KMS-11 (cell line): Measurements from ENCODE around the gene HOXC6.

Source experiments
- H2AFZ ChIP-seq: fragments of 200-600 bp; sonication (generic); 2 replicates; pipeline ENCODE4 v1.6.1; 2016; ENCODE audit warnings: antibody characterized with exemption, mixed run types, low read depth
- H3K27ac ChIP-seq: fragments of 200-600 bp; sonication (generic); 2 replicates; pipeline ENCODE4 v1.6.1; 2016; ENCODE audit warnings: mild to moderate bottlenecking, mixed run types
- H3K27me3 ChIP-seq: fragments of 200-600 bp; sonication (generic); 2 replicates; pipeline ENCODE4 v1.6.1; 2017; ENCODE audit warnings: mild to moderate bottlenecking, low read depth, mixed run types, moderate library complexity; ENCODE audit not compliant: insufficient read depth
- H3K36me3 ChIP-seq: fragments of 200-600 bp; sonication (generic); 2 replicates; pipeline ENCODE4 v1.6.1; 2017; ENCODE audit warnings: mild to moderate bottlenecking, mixed run types; ENCODE audit not compliant: insufficient read depth
- H3K4me1 ChIP-seq: fragments of 200-600 bp; sonication (generic); 2 replicates; pipeline ENCODE4 v1.6.1; 2016; ENCODE audit warnings: mild to moderate bottlenecking, low read depth, mixed run types; ENCODE audit not compliant: poor library complexity, severe bottlenecking
- H3K4me2 ChIP-seq: fragments of 200-600 bp; sonication (generic); 2 replicates; pipeline ENCODE4 v1.7.0; 2016; ENCODE audit warnings: mild to moderate bottlenecking, mixed run types
- H3K4me3 ChIP-seq: fragments of 200-600 bp; sonication (generic); IDR thresholded peaks from 2 replicates; pipeline ENCODE4 v1.6.1; 2017; ENCODE audit warnings: low read depth, low read length, mixed read lengths; ENCODE audit not compliant: insufficient read depth
- H3K79me2 ChIP-seq: fragments of 200-600 bp; sonication (generic); 2 replicates; pipeline ENCODE4 v1.6.1; 2016; ENCODE audit warnings: low read depth, mixed run types; ENCODE audit not compliant: insufficient read depth
- H3K9ac ChIP-seq: fragments of 200-600 bp; sonication (generic); 2 replicates; pipeline ENCODE4 v1.6.1; 2016; ENCODE audit warnings: mild to moderate bottlenecking, mixed run types
- H4K20me1 ChIP-seq: fragments of 200-600 bp; sonication (generic); 2 replicates; pipeline ENCODE4 v1.6.1; 2016; ENCODE audit warnings: mild to moderate bottlenecking, mixed run types; ENCODE audit not compliant: insufficient read depth
- CTCF ChIP-seq: fragments of 200-600 bp; sonication (generic); conservative IDR thresholded peaks from 2 replicates; pipeline ENCODE4 v1.6.1; 2017; ENCODE audit warnings: low read depth, mild to moderate bottlenecking, antibody characterized with exemption, low read length, moderate library complexity, mixed read lengths

The HOXC6 gene

GRCh38 chr12:53981634-53982565, 46.3 kb upstream of the HOXC6 start:
- Histone ChIP-seq H3K4me2 (no peak overlapping the region), H2AFZ (no peak overlapping the region), H3K79me2 (no peaks in the 10 kb centered on the region), H3K36me3 (no peaks in the 10 kb centered on the region), H4K20me1 (no peaks in the 10 kb centered on the region), H3K4me1 (peaks cover 11% of the 10 kb centered on the region), H3K9ac (no peak overlapping the region), H3K27me3 (peaks cover 96% of the 10 kb centered on the region), H3K27ac (no peak overlapping the region), H3K4me3 (no peak overlapping the region)
- TF ChIP-seq CTCF: no peak

- no peak overlapping the region for H3K4me2 ChIP-seq
- no peak for TF ChIP-seq CTCF
- H3K4me1 ChIP-seq: peaks cover 3% of the 10 kb centered on the region
- H3K27ac ChIP-seq: no peak overlapping the region
- H3K36me3 ChIP-seq: no peaks in the 10 kb centered on the region
- H3K79me2 ChIP-seq: no peaks in the 10 kb centered on the region
- H3K4me3 ChIP-seq: no peak overlapping the region
- H3K27me3 ChIP-seq: peaks cover 96% of the 10 kb centered on the region
- H2AFZ ChIP-seq: no peak overlapping the region
- no peaks in the 10 kb centered on the region for H4K20me1 ChIP-seq
- H3K9ac ChIP-seq: no peak overlapping the region
These were observed 45.3 kb upstream of the HOXC6 start for GRCh38 chr12:53982648-53983567.

GRCh38 chr12:53983568-53983949, 44.7 kb upstream of the HOXC6 start:
- Histone ChIP-seq H3K4me2 (no peak overlapping the region), H4K20me1 (no peaks in the 10 kb centered on the region), H2AFZ (no peak overlapping the region), H3K4me3 (no peak overlapping the region), H3K27ac (no peak overlapping the region), H3K9ac (no peak overlapping the region), H3K27me3 (peaks cover 98% of the 10 kb centered on the region), H3K36me3 (no peaks in the 10 kb centered on the region), H3K79me2 (no peaks in the 10 kb centered on the region), H3K4me1 (peaks cover under 1% of the 10 kb centered on the region)
- TF ChIP-seq CTCF: no peak

- H3K9ac ChIP-seq: no peak overlapping the region
- no peak overlapping the region for H3K27ac ChIP-seq
These were observed 44.2 kb upstream of the HOXC6 start for GRCh38 chr12:53983950-53984572.

More at GRCh38 chr12:53983950-53984572, 44.2 kb upstream of the HOXC6 start:
- Histone ChIP-seq H3K27me3 (peaks cover 98% of the 10 kb centered on the region), H3K4me1 (peaks cover 5% of the 10 kb centered on the region), H3K4me3 (no peak overlapping the region), H3K4me2 (no peak overlapping the region), H3K79me2 (no peaks in the 10 kb centered on the region), H3K36me3 (no peaks in the 10 kb centered on the region), H4K20me1 (no peaks in the 10 kb centered on the region), H2AFZ (no peak overlapping the region)
- no peak for TF ChIP-seq CTCF
